Measurements from ENCODE around the gene SH2D3C. TPM values are rescaled to one million over a fixed set of nuclear protein-coding genes. Genes with fewer than 3 reads are reported as not detected.
"Not testable (repeated sequence)": the region's sequence is repeated elsewhere in the genome, so short reads cannot be mapped to it uniquely, and the experiment has no call there.

SH2D3C gene
- total RNA-seq, 1 experiment from 2014 or later, result not detected

DNA sequence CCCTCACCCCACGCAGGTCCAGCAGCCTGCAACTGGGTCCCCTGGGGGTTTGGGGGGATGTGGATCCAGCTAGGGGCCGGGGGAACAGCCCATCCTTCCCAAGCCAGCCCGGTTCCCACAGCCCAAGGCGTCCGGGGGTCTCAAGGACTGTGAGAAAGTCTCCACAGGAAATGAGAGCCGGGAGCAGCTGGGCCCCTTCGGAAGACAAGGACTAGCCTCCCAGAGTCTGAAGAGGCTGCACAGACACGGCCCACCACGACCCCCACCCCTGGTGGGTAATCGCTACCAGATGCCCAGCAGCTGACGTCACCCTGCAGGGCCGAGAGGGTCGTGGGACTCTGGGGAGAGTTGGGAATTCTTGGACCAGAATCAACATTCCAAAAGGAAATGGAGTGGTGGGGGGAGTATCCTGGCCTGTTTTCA lies 10.5 kb downstream of the SH2D3C start:
- no peak for DNase-seq (ENCODE audit: low read depth)

DNA sequence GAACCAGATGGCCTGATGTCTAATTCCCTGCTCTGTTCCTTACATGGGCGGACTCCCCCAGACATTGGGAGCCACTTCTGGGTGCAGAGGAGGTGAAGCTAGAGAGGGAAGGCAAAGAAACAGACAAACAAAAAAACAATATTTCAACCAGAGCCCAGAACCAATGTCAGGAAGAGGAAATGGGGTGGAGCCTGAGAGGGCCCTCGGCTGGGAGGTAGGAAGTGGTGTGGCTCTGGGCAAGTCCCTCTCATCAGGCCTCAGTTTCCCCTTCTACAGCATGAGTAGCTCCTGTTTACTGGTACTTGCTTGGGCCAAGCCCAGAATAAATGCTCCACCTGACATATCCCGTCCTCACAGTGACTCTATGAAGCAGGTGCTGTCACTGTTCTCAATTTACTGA lies 11.1 kb downstream of the SH2D3C start:
- no peak for DNase-seq (ENCODE audit: low read depth)

DNA sequence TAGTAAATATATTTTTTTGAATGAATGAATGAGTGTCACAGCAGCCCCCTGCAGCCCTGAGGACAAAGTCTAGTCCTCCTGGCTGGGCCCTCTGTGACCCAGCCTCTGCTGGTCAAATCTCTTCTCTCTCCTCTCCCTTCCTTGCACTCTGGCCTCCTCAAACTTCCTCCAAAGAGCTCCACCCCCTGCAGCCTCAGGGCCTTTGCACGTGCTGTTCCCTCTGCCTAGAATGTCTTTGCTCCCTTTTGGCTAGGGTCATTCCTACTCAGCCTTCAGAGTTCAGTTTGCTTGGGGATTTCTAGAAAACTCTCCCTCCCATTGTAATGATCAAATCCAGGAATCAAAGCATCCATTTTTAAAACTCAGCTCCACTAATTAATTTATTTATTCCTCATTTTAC lies 13.0 kb downstream of the SH2D3C start:
- DNase-seq (ENCODE audit: low read depth), result no peak

DNA sequence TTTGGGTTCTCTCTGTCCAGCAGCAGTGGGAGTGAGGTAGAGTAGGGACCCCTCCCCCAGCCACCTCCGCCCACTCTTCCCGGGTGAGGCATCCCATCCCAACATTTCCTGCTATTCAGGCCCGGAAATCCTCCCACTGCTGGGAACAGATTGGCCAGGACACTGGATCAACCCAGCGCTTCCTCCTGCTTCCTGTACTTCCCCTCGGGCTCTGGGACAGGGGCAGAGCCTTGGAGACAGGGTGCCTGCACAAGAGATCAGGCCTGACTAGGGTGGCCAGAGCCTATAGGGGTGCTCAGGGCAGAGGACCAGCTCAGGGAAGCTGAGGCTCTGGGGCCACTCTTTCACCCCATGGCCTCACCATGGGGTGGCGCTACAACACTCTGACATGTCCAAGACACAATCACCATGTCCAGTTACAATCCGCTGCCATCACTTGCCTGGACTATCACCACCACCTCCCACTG lies 14.5 kb downstream of the SH2D3C start:
- DNase-seq (ENCODE audit: low read depth), result peak; percentile 35

DNA sequence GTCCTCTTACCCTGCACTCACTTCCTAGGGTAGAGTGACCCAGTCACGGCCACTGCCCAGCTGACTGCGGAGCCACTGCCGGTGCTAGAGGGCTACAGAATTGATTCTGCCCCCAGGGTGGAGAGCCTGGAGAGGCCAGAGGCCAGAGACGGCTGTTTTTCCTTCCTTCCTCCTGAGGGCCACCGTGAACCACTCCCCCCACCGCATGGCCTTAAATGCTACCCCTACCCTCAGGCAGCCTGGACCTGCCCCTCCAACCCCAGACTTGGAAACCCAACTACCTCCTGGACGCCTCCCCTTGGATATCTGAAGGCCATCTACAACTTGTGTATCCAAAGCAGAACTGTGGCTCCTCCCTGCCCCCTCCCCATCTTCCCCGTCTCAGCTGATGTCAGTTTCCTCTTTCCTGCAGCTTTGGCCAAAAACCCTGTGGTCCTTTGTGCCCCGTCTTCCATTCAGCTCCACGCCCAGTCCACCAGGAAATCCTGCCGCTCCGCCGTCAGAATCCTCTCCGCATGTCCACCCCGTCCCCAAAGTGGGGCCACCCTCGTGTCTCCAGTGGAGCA lies 16.3 kb downstream of the SH2D3C start:
- no peak for DNase-seq (ENCODE audit: low read depth)

DNA sequence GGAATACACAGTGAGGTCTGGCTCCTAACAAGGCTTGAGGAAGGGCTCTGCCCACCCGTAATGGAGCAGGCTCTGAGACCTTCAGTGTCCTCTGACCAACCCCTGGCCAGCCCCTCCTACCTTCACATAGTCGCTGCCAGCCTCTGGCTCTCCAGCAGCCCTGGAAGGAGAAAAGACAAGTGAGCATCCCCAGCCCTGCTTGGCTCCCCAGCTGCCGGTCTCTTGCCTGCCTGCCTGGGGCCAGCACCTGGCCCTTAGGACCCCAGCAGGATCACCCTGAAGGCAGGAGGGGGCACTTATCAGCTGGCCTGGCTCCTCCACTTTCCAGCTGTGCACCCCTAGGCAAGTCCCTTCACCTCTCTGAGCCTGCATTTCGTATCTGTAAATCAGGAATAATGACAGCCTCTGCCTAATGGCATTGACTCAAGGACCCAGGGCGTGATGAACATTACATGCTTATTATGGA lies 16.9 kb downstream of the SH2D3C start:
- no peak for DNase-seq (ENCODE audit: low read depth)

DNA sequence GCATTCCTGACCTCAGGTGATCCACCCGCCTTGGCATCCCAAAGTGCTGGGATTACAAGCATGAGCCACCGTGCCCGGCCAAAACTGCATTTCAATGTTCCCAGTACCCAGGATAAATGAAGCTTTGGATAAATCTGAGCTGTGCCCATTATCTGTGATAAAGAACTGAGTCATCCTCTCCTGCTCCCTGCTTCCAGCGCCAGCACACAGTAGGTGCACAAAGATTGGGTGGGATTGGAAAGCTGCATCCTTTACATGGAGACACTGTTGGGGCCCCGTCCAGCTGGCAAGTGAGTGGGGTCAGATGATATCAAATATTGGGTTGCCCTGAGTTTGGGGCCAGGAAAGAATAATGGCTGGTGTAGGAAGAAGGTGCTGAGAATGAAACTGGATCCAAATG lies 17.4 kb downstream of the SH2D3C start:
- no peak for DNase-seq (ENCODE audit: low read depth)

DNA sequence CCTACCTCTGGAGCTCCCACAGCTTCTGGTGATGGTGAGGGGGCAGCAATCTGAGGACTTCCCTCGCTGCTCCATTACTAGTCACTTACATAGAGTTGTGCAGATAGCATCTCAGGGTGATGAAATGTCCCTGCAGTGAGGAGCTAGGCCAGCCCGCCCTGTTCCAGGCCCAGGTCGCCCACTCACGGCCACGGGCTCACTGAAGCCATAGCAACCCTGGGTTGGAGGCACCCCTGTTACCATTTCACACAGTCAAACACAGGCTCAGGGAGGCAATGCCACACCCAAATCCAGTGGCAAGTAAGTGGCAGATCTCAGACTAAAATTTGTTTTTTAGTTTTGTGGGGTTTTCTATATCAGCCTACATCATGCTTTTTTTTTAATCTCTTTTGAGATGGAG lies 19.6 kb downstream of the SH2D3C start:
- DNase-seq (ENCODE audit: low read depth), result no peak

DNA sequence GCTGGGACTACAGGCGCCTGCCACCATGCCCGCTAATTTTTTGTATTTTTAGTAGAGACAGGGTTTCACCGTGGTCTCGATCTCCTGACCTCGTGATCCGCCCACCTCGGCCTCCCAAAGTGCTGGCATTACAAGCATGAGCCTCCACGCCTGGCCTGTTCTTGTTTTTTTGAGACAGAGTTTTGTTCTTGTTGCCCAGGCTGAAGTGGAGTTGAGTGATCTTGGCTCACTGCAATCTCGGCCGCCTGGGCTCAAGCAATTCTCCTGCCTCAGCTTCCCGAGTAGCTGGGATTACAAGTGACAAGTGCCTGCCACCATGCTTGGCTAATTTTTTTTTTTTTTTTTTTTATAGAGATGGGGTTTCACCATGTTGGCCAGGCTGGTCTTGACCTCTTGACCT lies 21.7 kb downstream of the SH2D3C start:
- DNase-seq (ENCODE audit: low read depth), result not testable (repeated sequence)

DNA sequence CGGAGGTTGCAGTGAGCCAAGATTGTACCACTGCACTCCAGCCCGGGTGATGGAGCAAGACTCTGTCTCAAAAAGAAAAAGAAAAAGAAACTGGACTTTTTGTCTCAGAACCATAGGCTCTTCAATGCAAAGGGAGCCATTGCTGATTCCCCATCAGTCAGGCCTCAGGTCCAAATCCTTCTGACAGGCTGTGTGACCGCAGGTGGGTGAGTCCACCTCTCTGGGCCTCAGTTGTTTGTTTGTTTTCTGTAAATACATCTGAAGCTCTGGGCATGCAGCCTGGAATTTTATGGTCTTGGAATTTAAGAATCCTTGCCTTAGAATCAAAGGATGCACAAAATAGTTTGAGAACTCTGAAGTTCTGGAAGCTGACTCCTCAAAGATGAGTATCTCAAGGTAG lies 22.2 kb downstream of the SH2D3C start:
- no peak for DNase-seq (ENCODE audit: low read depth)

DNA sequence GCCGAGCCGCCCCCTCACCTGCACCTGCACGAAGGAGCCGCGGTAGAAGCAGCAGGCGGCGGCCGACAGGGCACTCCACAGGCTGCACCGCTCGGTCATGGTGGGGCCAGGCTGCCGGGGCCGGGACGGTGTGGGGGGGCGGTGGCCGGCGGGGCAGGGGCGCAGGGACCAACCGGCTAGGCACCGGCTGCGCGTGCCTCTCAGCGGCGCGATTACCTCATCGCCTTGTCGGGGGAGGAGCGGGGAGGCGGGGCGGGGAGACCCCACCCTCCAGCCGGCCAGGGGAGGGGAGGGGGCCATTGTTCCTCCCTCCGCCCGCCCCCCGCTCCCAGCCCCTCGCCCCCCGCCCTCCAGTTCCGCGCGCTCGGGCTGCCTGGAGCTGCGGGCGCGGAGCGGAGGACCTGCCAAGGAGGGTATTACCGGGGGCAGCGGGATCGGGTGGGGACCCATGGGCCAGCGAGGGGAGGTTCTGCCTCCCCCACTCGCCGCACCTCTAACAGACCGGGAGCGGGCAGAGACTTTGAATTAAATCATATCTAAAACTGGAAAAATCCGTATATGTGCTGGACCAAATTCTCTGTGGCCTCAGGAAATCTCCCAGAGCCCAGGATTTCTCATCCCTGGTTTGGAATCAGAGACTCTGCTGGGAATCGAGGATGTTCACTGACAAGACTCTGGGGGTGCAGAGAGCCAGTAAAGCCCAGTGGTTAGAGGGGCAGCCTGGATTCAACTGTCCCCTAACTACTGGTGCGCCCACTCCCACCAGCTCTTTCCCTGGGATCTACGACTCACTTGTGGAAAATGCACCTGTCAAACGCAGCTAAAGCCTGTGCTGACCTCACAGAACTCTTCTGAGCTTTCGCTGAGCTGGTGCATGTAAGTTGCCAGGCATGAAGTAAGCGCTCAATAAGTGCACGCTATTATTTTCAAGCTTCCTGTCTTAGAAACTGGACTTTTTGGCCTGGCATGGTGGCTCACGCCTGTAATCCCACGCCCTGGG lies 23.1 kb downstream of the SH2D3C start:
- DNase-seq (ENCODE audit: low read depth), result no peak

DNA sequence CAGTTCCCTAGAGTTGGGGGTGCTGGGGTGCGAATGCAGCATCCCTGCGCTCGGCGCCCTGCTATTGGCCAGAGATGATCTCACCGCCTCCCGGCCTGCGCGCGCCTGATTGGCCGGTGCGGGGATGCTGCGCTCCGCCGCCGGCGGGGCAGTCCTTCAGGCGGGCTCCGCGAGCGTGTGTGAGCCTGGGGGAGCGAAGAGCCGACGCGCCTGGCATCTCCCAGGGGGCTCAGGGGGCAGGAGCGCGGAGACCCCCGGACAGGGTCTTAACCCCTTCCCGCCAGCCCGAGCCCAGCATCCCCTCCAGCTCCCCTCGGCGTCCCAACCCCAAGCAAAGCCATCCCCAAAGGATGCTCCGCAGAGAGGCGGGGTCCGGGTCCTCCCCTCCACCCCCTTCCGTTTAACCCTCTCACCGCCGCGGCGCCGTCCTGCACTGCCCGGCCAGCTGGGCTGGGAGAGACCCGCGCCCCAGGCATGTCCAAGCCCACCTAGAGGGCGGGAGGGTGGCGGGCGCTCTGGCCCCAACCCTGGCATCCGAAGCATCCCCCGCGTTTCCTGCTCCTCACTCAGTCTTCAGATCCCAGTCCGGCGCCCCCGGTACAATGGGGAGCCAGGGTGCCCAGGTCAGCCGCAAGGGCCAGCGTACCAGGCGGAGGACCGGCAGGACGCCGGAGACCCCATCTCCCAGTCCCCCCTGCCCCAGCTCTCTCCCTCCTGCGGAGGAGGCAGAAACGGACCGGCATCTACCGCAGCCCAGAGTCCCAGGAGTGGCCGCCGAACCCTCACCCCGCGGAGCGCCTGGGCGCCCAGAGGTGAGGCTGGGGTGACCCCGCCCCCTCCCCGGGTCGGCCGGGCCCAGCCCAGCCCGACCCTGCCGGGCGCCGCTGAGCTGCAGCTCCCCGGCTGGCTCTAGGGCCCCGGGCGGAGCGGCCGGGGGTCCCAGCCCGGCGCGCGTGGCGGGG lies 24.1 kb downstream of the SH2D3C start:
- no peak for DNase-seq (ENCODE audit: low read depth)

DNA sequence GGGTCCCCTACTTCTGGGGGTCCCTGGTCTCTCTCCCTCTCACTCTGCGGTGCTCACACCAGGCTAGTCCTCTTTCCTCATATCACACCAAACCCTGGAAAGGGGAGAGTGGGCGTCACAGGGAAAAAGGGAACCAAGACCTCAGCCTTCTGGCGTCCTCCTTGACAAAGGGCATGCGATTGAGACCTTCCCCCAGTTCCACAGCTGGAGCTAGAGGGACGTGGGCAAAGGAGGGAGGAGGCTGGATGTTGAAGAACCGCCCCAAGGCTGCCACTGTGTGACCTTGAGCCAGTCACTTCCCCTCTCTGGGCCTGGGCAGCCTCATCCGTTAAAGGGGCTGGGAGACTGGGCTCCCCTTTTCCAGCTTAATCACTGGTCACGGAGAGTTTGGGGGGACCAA lies 24.8 kb downstream of the SH2D3C start:
- no peak for DNase-seq (ENCODE audit: low read depth)

DNA sequence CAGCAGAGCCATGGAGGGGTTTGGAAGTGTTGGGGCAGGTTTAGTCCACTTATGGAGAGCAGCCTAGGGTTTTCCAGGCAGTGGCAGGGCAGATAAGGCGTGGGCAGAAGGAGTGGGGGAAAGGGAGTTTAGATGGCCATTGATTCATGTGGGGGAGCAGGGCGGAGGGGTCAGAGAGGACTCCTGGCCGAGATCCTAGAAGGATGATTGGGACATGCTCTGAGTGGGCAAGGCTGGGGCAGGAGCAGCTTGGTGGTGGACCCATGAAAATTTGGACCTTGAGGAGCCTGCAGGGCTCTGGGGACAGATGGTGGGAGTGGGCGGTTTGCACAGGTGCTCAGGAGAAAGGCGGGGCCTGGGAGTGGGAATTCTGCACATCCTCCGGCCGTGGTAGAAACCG lies 25.3 kb downstream of the SH2D3C start:
- no peak for DNase-seq (ENCODE audit: low read depth)

DNA sequence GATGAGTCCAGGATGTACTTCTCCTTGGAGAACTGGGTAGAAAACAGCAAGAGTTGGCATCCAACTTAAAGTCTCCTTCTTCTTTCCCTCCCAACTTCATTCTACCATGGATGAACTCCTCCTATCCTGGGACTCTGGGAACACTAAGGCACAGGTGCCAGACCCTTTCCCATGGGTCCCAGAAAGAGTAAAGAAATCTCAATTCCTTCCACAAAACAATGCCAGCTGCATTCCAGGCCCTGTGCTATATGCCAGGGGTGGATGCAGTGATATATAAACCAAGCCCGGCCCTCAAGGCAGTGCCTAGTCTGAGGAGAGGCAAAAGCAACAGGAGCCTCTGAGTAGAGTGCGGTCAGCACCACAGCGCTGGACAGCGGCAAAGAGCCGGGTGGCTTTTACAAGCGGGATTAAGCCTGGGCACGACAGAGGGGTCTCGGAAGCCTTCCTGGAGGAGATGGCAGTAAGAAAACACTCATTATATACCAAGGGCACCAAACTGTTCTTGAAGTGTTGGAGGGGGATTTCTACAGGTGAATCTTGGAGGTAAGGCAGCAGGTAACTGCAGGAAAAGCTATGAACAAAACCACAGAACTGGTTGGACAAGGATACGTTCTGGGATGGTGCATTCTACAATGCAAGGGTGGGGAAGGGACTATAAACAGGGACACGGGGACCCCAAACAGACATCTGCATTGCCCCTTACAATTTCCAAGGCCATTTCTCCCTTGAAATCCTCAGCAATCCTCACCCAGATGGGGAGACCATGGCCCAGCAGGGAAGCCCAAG lies 27.0 kb downstream of the SH2D3C start:
- DNase-seq (ENCODE audit: low read depth), result no peak

DNA sequence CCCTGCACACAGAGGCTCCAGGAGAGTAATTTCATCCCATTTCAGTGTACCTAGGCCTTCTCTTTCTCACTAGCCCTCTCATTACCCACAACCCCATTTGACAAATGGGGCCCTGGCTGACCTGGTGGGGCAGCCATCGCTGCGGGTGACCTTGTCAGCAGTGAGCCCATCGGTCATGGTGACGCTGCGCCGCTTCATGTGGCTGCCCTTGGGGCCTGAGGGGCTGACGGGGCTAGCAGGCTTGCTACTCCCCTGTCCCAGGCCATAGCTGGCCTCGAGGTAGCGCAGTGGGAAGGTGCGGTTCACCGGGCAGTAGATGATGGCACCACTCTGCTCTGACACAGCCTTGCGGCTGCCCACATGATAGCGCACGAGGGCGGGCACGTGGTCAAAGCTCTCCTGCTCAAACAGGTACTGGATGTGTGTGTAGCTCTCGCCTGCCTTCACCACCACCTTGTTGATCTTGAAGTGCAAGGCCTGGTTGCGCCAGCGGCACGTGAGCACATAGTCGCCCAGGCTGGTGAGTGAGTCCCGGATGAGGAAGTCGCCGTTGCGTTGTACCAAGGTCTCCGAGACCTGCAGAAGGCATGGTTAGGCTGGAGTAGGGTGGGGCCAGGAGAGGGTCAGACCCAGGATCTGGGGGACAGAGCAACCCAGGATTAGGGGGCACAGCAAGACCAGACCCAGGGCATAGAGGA lies 29.2 kb downstream of the SH2D3C start:
- no peak for DNase-seq (ENCODE audit: low read depth)

DNA sequence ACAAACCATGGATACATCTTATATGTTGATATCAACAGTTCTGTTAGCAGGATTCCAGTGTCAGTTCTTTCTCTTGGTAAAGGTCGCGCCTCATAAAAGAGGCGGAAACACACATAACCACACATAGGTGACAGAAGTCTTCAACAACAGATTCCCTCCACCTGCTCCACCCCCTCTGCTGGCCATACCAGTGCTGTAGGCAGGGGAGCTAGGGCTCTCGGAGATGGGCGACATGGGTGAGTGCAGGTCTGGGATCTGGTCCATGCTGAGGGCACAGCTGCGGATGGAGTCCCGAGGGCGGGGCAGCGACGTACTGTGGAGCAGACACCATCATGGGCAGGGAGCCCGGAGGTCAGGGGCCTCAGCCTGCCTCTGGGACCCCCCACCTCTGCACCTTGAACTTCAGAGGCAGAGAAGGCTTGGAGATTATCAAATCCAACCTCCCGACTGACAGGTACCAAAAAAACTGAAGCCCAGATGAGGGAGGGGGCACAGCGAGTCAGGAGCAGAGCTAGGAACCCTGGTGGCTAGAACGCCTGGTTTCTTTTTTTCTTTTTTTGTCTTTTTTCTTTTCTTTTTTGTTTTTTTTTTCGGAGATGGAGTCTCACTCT lies 31.4 kb downstream of the SH2D3C start:
- DNase-seq (ENCODE audit: low read depth), result no peak

DNA sequence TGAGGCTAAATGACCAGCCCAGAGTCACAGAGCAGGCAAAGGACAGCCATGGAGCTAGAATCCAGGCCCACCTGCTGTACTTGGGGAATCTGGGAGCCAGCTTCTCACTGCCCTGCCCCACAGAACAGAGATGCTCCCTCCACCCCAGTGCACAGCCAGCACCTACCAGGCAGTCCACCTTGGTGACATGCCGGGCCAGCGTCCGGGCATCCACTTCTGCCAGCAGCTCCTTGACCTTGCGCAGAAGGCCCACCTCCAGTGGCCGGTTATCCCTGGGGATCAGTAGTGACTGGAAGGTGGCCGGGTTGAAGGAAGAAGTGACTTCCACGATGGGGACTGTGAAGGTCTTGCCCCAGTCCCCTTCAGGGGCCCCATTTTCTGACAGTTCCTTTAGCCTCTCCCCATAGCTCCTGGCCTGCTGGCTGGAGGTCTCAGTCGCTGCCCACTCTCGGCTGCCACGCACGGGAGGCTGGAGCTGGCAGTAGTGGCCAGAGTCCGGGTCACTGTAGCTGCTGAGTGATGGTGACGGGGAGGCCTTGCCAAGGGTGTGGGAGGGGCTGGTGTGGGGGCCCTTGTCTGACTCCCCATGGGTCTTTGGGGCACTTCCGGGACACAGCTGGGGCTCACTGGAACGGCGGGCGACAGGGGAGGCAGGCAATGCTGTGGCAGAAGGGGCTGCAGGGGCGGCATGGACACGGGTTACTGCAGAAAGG lies 33.9 kb downstream of the SH2D3C start:
- DNase-seq (ENCODE audit: low read depth), result no peak
